Spleen (tissue), 11 donors: ENCODE measurements around the gene PIK3R6. TPM values are rescaled to one million over a fixed set of nuclear protein-coding genes. Genes with fewer than 3 reads are reported as not detected.

ENCODE experiments used
- DNase-seq: peaks from one replicate; pipeline ENCODE4 v3.0.0-alpha.2; 2020
- H3K27ac ChIP-seq, 8 donors: fragments of 200-600 bp; sonication (generic) in 7 of 8; 1 replicate in 4 of 8; 2 replicates in 4 of 8; pipeline versions ENCODE4 v1.5.0 to v1.8.0; 2016 to 2021; ENCODE audit warnings: inconsistent platforms in 4 of 8, mild to moderate bottlenecking in 4 of 8, moderate library complexity in 1 of 8
- H3K27me3 ChIP-seq, 7 donors: fragments of 200-600 bp; sonication (generic) in 6 of 7; replicated peaks in 1 of 7; 1 replicate in 4 of 7; 2 replicates in 3 of 7; pipeline versions ENCODE4 v1.5.0 to v1.8.0; 2016 to 2021; ENCODE audit warnings: inconsistent platforms in 3 of 7, mild to moderate bottlenecking in 1 of 7
- H3K36me3 ChIP-seq, 6 donors: fragments of 200-600 bp; sonication (generic) in 5 of 6; 1 replicate in 4 of 6; 2 replicates in 2 of 6; pipeline versions ENCODE4 v1.5.0 to v1.8.0; 2016 to 2021; ENCODE audit warnings: inconsistent platforms in 2 of 6
- H3K4me1 ChIP-seq, 6 donors: fragments of 200-600 bp; sonication (generic) in 5 of 6; 1 replicate in 3 of 6; 2 replicates in 3 of 6; pipeline versions ENCODE4 v1.5.0 to v1.8.0; 2016 to 2021; ENCODE audit warnings: inconsistent platforms in 3 of 6
- H3K4me3 ChIP-seq, 8 donors: fragments of 200-600 bp; sonication (generic) in 7 of 8; 1 replicate in 4 of 8; 2 replicates in 4 of 8; pipeline versions ENCODE4 v1.5.0 to v1.8.0; 2016 to 2021; ENCODE audit warnings: inconsistent platforms in 4 of 8, mild to moderate bottlenecking in 4 of 8, moderate library complexity in 2 of 8
- H3K9me3 ChIP-seq, 8 donors: fragments of 200-600 bp; sonication (generic) in 7 of 8; 1 replicate in 4 of 8; 2 replicates in 4 of 8; pipeline versions ENCODE4 v1.5.0 to v1.8.0; 2016 to 2021; ENCODE audit warnings: inconsistent platforms in 4 of 8
- POLR2A ChIP-seq, 3 donors: fragments of 450-650 bp; IDR thresholded peaks; one replicate each; pipeline ENCODE4 v1.5.1; 2017; ENCODE audit warnings: antibody characterized with exemption in 3 of 3, mild to moderate bottlenecking in 1 of 3
- POLR2AphosphoS5 ChIP-seq, 3 donors: sonication (generic); formaldehyde crosslinking; IDR thresholded peaks; one replicate each; pipeline ENCODE4 v1.5.1; 2017; ENCODE audit warnings: antibody characterized with exemption in 3 of 3
- WGBS, 5 donors: extraction: QIAGEN DNeasy Blood & Tissue Kit in 3 of 5; methylation state at CpG; one replicate each; pipeline versions ENCODE4 v1.1.5 to v1.1.7; 2013 to 2018; 5-methylcytosine and 5-hydroxymethylcytosine counted together
- intact Hi-C: fragments of 100-400 bp; cut with DNase I; formaldehyde crosslinking; loops from one replicate; pipeline ENCODE4 v1.15.0; 2023; ENCODE audit warnings: low total_unique reads
- polyA plus RNA-seq, 3 donors: library from polyadenylated mRNA; stranded (reverse); fragments of 200-250 nt; gene quantifications; one replicate each; pipeline ENCODE4 v1.2.1, GENCODE V29; 2013
- total RNA-seq, 7 donors: library from RNA; depleted of rRNA in 3 of 7; stranded (reverse); fragments of >200 nt in 3 of 7; fragmentation: NEBNext Ultra II Directional in 4 of 7; extraction: Animal tissue kit (Norgen Biotek cat#: 25700) in 4 of 7; gene quantifications; one replicate each; pipeline versions ENCODE4 v1.1.0 to v1.2.1, GENCODE V29; 2016 to 2021
- TF ChIP-seq, protein P1 (sequence below), 11 experiments: fragments of 200-600 bp in 7 of 11; fragments of 450-650 bp in 4 of 11; sonication (generic) in 4 of 11; IDR thresholded peaks in 8 of 11; conservative IDR thresholded peaks in 3 of 11; 1 replicate in 7 of 11; 2 replicates in 4 of 11; pipeline versions ENCODE4 v1.4.0 to v1.8.0; 2016 to 2021; ENCODE audit warnings: antibody characterized with exemption in 11 of 11, inconsistent platforms in 4 of 11, mild to moderate bottlenecking in 1 of 11
- donor health status: healthy with polysubstance abuse.
- donor health status: DM: no; HTN: no; CAD: no; lungs with moderate emphysema.
- donor health status: DM: no; HTN: no; CAD: no.
- donor health status: Bipolar disorder and iron deficiency.
- donor health status: healthy.
- donor health status: DM: no; HTN: no; CAD: no.
- donor health status: DM: yes; HTN: yes; CAD: no.

PIK3R6 gene
- total and polyA plus RNA-seq, 10 donors = 1.3 to 9.6 (median 6.5) TPM

DNA sequence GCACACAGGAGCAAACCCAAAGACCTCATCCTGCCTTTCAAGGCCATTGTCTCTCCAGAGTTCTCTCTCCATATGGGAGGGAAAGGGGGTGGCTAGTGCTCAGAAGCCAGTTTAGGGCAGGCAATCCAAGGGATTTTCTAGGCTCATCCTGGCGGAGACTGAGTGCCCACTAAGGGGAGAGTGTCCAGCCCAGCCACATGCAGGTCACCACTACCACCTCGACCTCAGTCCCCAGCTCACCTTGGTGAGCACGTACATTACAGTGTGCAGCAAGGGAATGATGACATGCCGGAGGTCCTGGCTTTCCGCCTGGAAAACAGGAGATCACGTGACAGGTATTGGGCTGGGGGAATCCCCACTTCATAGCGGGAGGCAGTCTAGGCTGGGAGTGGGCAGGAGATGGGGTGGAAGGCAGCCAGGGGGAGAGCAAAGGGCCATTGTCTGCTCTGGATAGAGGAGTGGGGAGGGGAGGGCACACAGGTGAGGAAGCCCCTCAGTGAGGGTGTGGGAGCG is 29.9 kb downstream of the PIK3R6 start:
- H3K9me3 ChIP-seq = no peaks in the 10 kb centered on the region
- 63 to 78% (median 72%) methylated on average over 7 to 8 of the region's 8 CpGs for whole genome bisulfite sequencing, 5 donors
- no peak for DNase-seq
- H3K27ac ChIP-seq = no peak overlapping the region
- peaks cover 0 to 2% (median 0%) of the 10 kb centered on the region in 6 donors for H3K4me1 ChIP-seq
- H3K27me3 ChIP-seq = peaks cover 0 to 21% (median 0%) of the 10 kb centered on the region in 7 donors
- H3K36me3 ChIP-seq = peaks cover 0 to 42% (median 0%) of the 10 kb centered on the region in 6 donors
- intact Hi-C loops = no loop called here
- H3K4me3 ChIP-seq = no peak overlapping the region
- no peak for TF ChIP-seq POLR2AphosphoS5 (IDR thresholded peaks at IDR 0.05)
- TF ChIP-seq POLR2A (IDR thresholded peaks at IDR 0.05) = no peak
- TF ChIP-seq, protein P1, sequence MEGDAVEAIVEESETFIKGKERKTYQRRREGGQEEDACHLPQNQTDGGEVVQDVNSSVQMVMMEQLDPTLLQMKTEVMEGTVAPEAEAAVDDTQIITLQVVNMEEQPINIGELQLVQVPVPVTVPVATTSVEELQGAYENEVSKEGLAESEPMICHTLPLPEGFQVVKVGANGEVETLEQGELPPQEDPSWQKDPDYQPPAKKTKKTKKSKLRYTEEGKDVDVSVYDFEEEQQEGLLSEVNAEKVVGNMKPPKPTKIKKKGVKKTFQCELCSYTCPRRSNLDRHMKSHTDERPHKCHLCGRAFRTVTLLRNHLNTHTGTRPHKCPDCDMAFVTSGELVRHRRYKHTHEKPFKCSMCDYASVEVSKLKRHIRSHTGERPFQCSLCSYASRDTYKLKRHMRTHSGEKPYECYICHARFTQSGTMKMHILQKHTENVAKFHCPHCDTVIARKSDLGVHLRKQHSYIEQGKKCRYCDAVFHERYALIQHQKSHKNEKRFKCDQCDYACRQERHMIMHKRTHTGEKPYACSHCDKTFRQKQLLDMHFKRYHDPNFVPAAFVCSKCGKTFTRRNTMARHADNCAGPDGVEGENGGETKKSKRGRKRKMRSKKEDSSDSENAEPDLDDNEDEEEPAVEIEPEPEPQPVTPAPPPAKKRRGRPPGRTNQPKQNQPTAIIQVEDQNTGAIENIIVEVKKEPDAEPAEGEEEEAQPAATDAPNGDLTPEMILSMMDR (IDR thresholded peaks at IDR 0.05 in 8 of 11, conservative IDR thresholded peaks at IDR 0.05 in 3 of 11) = no peak

DNA sequence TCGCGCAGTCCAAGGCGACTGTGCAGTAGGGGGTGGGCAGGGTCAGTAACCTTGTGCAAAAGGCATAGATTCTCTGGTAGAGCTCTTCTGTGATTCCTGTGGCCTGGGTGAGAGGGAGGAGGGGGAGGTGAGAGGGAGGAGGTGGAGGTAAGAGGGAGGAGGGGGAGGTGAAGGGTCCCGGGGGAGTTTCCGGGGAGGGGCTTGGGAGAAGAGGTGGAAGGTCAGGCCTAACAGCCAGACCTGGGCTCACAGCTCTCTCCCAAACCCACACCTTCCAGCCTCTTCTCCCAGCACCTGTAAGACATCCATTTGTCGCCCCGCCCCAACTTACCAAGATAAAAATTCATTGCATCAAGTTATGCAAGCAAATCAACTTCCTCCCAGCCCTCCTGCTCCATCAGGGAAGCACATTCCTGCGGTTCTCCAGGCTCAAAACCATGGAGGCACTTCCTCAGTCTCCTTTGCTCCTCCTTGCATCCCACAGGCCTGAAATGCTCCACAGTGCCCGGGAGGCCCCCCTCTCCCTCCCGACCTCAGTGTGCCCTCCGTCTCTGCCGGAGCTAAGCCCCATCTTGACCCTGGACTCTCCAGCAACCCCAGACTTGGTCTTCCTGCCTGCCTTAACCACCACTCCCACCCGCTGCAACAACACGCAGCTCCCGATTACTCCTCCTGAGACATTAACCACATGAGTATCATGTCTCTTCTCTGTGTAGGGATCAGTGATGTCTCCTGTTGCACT is 30.5 kb downstream of the PIK3R6 start:
- H3K4me1 ChIP-seq = no peaks in the 10 kb centered on the region
- DNase-seq = no peak
- peaks cover 0 to 22% (median 0%) of the 10 kb centered on the region in 7 donors for H3K27me3 ChIP-seq

DNA sequence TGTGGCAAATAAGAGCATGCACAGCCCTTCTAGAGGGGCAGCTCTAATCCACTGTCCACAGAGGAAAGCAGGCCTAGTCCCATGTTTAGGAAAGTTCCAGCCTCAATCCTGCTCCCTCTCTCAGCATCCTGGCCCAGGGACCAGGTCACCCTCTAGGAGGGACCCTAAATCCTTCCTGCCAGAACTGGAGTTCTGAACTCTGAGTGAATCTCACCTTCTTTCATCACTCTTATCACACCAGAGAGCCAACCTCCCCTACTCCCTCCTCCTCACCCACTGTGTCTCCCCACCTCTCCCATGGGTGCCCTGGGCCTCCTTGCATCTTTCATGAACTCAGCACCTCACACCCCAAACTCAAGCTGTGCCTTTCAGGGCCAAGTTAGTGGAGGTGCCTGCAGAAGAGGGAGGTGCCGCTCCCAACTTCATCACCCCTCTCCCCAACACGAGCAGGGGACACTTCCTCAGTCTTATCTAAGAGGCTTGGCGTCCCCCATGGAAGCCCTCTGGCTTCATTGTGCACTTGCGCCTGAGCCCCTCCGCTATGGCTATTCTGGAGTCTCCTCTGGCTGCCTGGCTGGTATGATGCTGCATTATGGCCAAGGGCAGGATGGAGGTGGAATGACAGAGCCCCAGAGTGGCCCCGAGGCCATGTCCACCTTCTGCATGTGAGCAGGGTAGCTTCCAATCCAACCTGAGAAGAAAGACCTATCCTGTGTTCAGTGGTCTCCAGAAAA is 31.7 kb downstream of the PIK3R6 start:
- WGBS, 5 donors = 90 to 97% (median 93%) methylated on average over 6 of the region's 6 CpGs
- intact Hi-C loops = no loop called here
- no peak for DNase-seq

More for the DNA sequence above, 30.5 kb downstream of the PIK3R6 start:
- 72 to 90% (median 83%) methylated on average over 15 of the region's 15 CpGs for WGBS, 5 donors
- intact Hi-C loops = no loop called here
- H3K9me3 ChIP-seq = no peaks in the 10 kb centered on the region
- H3K36me3 ChIP-seq = peaks cover 0 to 42% (median 0%) of the 10 kb centered on the region in 6 donors
- H3K4me3 ChIP-seq = no peak overlapping the region
- TF ChIP-seq POLR2A (IDR thresholded peaks at IDR 0.05) (no peak), POLR2AphosphoS5 (IDR thresholded peaks at IDR 0.05) (no peak)
- TF ChIP-seq, protein P1 (IDR thresholded peaks at IDR 0.05 in 8 of 11, conservative IDR thresholded peaks at IDR 0.05 in 3 of 11) = no peak
- H3K27ac ChIP-seq = no peak overlapping the region

More for the DNA sequence above, 31.7 kb downstream of the PIK3R6 start:
- H3K27ac ChIP-seq = no peak overlapping the region
- TF ChIP-seq, protein P1 (IDR thresholded peaks at IDR 0.05 in 8 of 11, conservative IDR thresholded peaks at IDR 0.05 in 3 of 11) = no peak
- TF ChIP-seq POLR2AphosphoS5 (IDR thresholded peaks at IDR 0.05) = no peak
- TF ChIP-seq POLR2A (IDR thresholded peaks at IDR 0.05) = no peak
- no peak overlapping the region for H3K4me3 ChIP-seq
- no peaks in the 10 kb centered on the region for H3K4me1 ChIP-seq
- H3K36me3 ChIP-seq = peaks cover 0 to 42% (median 0%) of the 10 kb centered on the region in 6 donors
- no peaks in the 10 kb centered on the region for H3K9me3 ChIP-seq
- peaks cover 0 to 22% (median 0%) of the 10 kb centered on the region in 7 donors for H3K27me3 ChIP-seq
